Tibial artery (tissue), 4 donors: ENCODE data around the gene RPS14.

Experiments
- DNase-seq, 2 donors: peaks; one replicate each; pipeline ENCODE4 v3.0.0-alpha.2; 2019
- H3K27ac ChIP-seq, 2 donors: fragments of 200-600 bp; sonication (generic) in 1 of 2; 1 replicate in 1 of 2; 2 replicates in 1 of 2; pipeline ENCODE4 v1.5.1; 2018 to 2019; ENCODE audit warnings: mild to moderate bottlenecking in 1 of 2
- H3K27me3 ChIP-seq, 2 donors: fragments of 200-600 bp; sonication (generic) in 1 of 2; one replicate each; pipeline versions ENCODE4 v1.5.1 to v1.6.0; 2016 to 2019
- H3K36me3 ChIP-seq, 3 donors: fragments of 200-600 bp; sonication (generic) in 2 of 3; one replicate each; pipeline ENCODE4 v1.5.1; 2016 to 2019; ENCODE audit warnings: mild to moderate bottlenecking in 2 of 3
- H3K4me1 ChIP-seq, 4 donors: fragments of 200-600 bp; sonication (generic) in 2 of 4; 1 replicate in 3 of 4; 2 replicates in 1 of 4; pipeline ENCODE4 v1.5.1; 2016 to 2019
- H3K4me3 ChIP-seq, 2 donors: fragments of 200-600 bp; sonication (generic) in 1 of 2; 1 replicate in 1 of 2; 2 replicates in 1 of 2; pipeline ENCODE4 v1.5.1; 2018 to 2019; ENCODE audit warnings: mild to moderate bottlenecking in 2 of 2
- H3K9me3 ChIP-seq, 3 donors: fragments of 200-600 bp; sonication (generic) in 1 of 3; one replicate each; pipeline ENCODE4 v1.5.1; 2016 to 2019
- intact Hi-C: fragments of 100-400 bp; cut with DNase I; formaldehyde crosslinking; loops from one replicate; pipeline ENCODE4 v1.15.0; 2023; ENCODE audit warnings: low total_unique reads
- TF ChIP-seq, protein P1 (sequence below), 2 experiments: fragments of 200-600 bp in 1 of 2; fragments of 450-650 bp in 1 of 2; IDR thresholded peaks; one replicate each; pipeline ENCODE4 v1.5.1; 2017 to 2019; ENCODE audit warnings: antibody characterized with exemption in 2 of 2, mild to moderate bottlenecking in 1 of 2, moderate library complexity in 1 of 2

The RPS14 gene

DNA sequence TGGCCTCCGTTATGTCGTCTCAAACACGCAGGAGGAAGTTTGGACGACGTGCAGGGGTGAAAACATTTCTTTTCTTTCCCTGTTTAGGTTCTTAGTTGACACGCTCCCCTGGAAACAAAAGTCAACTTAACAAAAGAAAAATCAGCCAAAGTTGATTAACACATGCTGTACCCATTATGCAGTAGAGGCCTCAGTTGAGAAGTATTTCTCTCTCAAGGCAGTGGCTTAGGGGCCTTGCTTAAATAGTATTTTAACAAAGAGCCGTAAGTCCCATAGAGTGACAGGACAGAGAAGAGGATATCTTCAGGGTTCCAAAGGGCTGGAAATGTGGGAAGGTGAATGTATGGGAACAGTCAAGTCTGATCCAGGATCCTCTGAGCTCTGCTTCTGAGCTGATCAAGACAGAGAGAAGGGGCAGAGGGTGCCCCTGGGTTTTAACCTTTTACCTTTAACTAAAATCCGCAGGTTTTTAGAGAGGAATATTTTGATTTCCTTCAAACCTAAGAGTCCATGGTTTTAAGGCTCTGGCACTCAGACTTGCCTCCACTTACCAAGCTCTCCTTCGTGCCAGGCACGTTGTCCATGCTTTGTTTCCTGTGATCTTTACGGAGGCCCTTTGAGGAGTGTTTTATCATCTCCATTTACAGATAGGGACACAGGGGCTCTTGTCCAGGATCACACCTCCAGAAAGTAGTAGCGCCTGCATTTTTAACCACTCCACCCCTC lies 36.2 kb downstream of the RPS14 start:
- peak overlapping the region in 1 of 2 donors; percentile 63 for H3K27ac ChIP-seq
- no peak for DNase-seq

GRCh38 chr5:150412319-150413175 lies 37.0 kb downstream of the RPS14 start, which contains the start of gene CD74:
CD74 (minus strand) TSS chr5:150412910; CDS start chr5:150412749, 161 bp downstream.
- TF ChIP-seq, protein P1, sequence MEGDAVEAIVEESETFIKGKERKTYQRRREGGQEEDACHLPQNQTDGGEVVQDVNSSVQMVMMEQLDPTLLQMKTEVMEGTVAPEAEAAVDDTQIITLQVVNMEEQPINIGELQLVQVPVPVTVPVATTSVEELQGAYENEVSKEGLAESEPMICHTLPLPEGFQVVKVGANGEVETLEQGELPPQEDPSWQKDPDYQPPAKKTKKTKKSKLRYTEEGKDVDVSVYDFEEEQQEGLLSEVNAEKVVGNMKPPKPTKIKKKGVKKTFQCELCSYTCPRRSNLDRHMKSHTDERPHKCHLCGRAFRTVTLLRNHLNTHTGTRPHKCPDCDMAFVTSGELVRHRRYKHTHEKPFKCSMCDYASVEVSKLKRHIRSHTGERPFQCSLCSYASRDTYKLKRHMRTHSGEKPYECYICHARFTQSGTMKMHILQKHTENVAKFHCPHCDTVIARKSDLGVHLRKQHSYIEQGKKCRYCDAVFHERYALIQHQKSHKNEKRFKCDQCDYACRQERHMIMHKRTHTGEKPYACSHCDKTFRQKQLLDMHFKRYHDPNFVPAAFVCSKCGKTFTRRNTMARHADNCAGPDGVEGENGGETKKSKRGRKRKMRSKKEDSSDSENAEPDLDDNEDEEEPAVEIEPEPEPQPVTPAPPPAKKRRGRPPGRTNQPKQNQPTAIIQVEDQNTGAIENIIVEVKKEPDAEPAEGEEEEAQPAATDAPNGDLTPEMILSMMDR (IDR thresholded peaks at IDR 0.05), result no peak
- intact Hi-C loops, result no loop called here
- no peaks in the 10 kb centered on the region for H3K27me3 ChIP-seq
- H3K36me3 ChIP-seq, result no peaks in the 10 kb centered on the region
- peak within 1 kb of the TSS; percentile 63 to 65 for H3K27ac ChIP-seq
- H3K9me3 ChIP-seq, result no peaks in the 10 kb centered on the region
- DNase-seq, result peak; percentile 79 to 85
- peak within 1 kb of the TSS; percentile 45 to 46 for H3K4me3 ChIP-seq
- H3K4me1 ChIP-seq, result peaks cover 0 to 19% (median 11%) of the 10 kb centered on the region in 4 donors

More for the DNA sequence above, 36.2 kb downstream of the RPS14 start:
- Histone ChIP-seq H3K4me3 (peak overlapping the region in 1 of 2 donors; percentile 46), H3K27me3 (no peaks in the 10 kb centered on the region), H3K36me3 (no peaks in the 10 kb centered on the region), H3K4me1 (peaks cover 0 to 19% (median 11%) of the 10 kb centered on the region in 4 donors), H3K9me3 (no peaks in the 10 kb centered on the region)
- intact Hi-C loops, result no loop called here
- TF ChIP-seq, protein P1 (IDR thresholded peaks at IDR 0.05), result no peak

DNA sequence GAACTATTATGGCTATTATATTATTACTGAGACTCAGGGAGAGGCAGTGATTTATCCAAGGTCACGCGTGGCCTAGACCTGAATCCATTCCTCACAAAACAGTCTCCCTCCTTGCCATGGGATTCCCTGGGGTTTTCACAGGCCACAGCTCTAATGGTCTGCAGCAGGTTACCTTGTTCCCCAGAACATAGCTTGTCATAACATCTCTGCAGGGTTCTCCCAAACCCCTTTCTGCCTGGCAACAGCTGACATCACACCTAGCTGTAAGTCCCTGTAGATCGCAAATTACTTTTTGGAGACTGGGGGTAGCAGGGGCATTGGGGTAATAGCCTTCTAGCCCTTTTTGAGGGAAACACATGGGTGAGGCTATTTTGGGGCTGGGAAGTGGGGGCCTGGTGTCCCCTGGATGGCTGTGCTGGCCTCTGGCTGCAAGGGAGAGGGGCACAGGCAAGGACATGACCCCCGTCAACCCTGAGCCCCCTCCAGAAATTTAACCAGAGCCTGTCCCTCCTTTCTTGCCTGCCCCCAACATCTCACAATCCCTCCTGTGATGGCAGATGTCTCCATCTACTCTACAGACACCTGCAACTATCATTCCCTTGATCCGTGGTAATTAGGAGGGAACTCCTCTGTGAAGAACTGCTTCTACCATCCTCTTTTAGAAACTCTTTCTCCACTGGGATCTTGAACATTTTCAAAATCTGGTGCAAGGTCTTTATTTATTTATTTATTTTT lies 38.1 kb downstream of the RPS14 start:
- peak in 1 of 2 donors; percentile 59 for DNase-seq
- intact Hi-C loops, result no loop called here
- Histone ChIP-seq H3K36me3 (no peaks in the 10 kb centered on the region), H3K27ac (peak overlapping the region; percentile 63 to 65), H3K4me1 (peaks cover 0 to 19% (median 11%) of the 10 kb centered on the region in 4 donors), H3K9me3 (no peaks in the 10 kb centered on the region), H3K27me3 (no peaks in the 10 kb centered on the region), H3K4me3 (peak overlapping the region; percentile 45 to 46)
- TF ChIP-seq, protein P1 (IDR thresholded peaks at IDR 0.05), result no peak

- TF ChIP-seq, protein P1 (IDR thresholded peaks at IDR 0.05), result no peak
- intact Hi-C loops, result no loop called here
- peak; percentile 74 to 80 for DNase-seq
- H3K9me3 ChIP-seq, result no peaks in the 10 kb centered on the region
- H3K36me3 ChIP-seq, result no peaks in the 10 kb centered on the region
- peak overlapping the region; percentile 45 to 46 for H3K4me3 ChIP-seq
- peaks cover 0 to 19% (median 11%) of the 10 kb centered on the region in 4 donors for H3K4me1 ChIP-seq
- H3K27ac ChIP-seq, result peak overlapping the region; percentile 63 to 65
- H3K27me3 ChIP-seq, result no peaks in the 10 kb centered on the region
Measured at GRCh38 chr5:150410524-150411244, 38.9 kb downstream of the RPS14 start.
